GM12891 (cell line): ENCODE data around the gene ZBTB16.

Experiments used
- POLR2A ChIP-seq: IDR thresholded peaks from 2 replicates; pipeline ENCODE4 v1.6.1; 2011; ENCODE audit warnings: low read depth, low read length, control low read depth
- POLR2AphosphoS5 ChIP-seq: IDR thresholded peaks from 2 replicates; pipeline ENCODE4 v1.6.1; 2011; ENCODE audit warnings: low read depth, low read length, control low read depth

DNA sequence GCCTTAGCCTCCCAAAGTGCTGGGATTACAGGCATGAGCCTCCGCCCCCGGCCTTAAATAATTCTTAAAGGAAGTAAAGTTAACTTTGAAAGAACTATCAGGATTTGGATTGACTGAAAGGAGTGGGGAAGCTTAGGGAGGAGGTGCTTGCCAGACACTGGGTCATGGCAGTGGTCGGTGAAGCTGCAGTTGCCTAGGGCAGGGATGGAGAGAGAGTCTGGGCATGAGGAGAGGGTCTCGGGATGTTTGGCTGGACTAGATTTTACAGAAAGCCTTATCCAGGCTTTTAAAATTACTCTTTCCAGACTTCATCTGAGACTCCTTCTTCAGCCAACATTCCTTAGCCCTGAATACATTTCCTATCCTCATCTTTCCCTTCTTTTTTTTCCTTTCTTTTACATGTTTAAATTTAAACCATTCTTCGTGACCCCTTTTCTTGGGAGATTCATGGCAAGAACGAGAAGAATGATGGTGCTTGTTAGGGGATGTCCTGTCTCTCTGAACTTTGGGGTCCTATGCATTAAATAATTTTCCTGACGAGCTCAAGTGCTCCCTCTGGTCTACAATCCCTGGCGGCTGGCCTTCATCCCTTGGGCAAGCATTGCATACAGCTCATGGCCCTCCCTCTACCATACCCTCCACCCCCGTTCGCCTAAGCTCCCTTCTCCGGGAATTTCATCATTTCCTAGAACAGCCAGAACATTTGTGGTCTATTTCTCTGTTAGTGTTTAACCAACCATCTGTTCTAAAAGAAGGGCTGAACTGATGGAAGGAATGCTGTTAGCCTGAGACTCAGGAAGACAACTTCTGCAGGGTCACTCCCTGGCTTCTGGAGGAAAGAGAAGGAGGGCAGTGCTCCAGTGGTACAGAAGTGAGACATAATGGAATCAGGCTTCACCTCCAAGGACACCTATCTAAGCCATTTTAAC, 236.4 kb downstream of the ZBTB16 start, which contains the start of gene NNMT:
- TF ChIP-seq POLR2AphosphoS5, result no peak
- no peak for TF ChIP-seq POLR2A
